NCI-H460 (cell line): ENCODE measurements around the gene CTBP2. TPM values are rescaled to one million over a fixed set of nuclear protein-coding genes. Genes with fewer than 3 reads are reported as not detected.
"Not testable (repeated sequence)": the region's sequence is repeated elsewhere in the genome, so short reads cannot be mapped to it uniquely, and the experiment has no call there.

ENCODE experiments used
- DNase-seq: peaks from one replicate; pipeline ENCODE4 v3.0.0-alpha.2; 2016; ENCODE audit warnings: low read depth; ENCODE audit errors: extremely low read depth
- total RNA-seq: library from RNA; depleted of rRNA; stranded (reverse); fragments of >200 nt; shearing (Covaris generic); gene quantifications from 2 replicates; pipeline ENCODE4 v1.2.3, GENCODE V29; 2014

The CTBP2 gene
- total RNA-seq, 1 experiment from 2014 or later: 75.1 TPM

DNA sequence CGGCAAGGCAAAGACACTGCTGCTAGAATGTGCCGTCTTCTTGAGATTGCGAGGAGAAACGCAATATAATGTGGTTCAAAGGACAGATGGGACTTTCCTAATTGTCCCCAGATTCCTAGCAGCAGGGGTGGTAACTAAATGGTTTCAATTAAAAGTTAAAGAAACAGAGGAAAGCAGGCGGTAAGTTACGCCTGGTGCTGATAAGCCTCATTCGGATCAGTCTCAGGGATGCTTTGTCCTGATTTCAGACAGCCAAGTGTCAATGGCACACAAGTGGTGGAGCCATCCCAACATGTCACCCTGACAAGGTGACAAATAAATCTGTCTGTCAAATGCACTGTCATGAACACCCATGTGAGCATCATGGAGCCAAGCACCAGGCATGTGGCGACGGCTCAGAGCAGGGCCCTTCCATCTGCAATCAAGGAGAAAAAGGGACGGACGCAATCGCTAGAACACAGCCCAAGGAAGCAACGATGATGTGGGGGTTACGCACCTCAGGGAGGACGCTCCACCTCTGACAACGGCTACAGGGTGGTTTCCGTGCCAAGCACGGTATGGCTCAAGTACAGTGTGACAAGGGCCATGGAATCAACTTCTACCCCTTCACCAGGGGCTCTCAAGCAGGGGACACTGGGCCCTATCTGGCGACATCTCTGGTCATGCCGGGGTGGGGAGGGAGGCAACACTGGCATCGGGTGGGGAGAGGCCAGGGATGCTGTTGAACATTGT is 66.2 kb downstream of the CTBP2 start:
- DNase-seq: no peak

DNA sequence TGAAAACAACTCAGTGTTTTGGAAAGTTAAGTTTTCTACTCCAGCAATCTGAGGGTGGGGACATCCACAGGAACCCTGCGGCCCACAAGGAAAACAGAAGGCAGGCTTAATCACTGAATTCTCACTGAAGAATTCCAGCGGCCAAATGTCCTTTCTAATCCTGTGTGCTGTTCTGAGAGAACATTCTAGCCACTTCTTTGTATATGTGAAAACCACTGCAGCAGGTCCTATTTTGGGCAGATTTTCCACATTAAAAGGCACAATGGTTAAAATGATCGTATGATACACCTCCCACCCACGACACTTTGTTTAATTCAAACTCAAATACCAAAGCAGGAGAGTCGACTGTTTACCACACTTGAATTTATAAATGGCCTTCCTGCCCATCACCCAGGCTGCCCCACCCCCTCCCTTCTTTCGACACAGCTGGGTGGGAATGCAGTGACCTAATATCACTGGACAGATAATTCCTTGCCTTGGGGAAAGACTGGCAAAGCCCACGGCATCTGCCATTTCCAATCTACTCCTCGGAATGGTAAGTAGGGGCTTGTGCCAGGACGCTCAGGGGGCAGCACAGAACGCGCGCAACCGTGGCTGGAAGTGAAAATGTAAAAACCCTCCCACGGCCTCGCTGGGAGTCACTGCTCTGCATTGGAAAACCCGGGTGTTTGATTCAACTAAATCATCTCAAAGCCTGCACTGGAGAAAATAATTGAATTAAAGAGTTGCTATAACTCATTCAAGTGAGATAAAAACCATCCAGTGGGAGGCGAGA is 67.0 kb downstream of the CTBP2 start:
- DNase-seq: peak; percentile 12

GRCh38 chr10:125092564-125093031 is 67.8 kb downstream of the CTBP2 start:
- no peak for DNase-seq

DNA sequence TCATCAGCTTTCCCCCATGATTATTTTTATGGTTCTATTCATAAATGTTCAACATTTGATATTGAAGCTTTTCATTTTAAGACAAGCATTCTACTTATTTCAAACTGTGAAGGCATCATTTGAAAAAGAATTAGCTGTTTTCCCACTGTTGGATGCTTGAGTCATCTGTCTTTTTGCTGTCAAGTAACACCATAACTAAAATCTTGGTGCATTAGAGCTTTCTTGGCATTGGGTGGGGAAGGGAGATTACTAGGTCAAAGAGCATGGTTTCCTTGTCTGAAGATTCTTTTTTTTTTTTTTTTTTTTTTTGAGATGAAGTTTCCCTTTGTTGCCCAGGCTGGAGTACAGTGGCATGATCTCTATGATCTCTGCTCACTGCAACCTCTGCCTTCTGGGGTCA is 68.5 kb downstream of the CTBP2 start:
- no peak for DNase-seq

- DNase-seq: no peak
Observed at GRCh38 chr10:125089469-125089868, 70.9 kb downstream of the CTBP2 start.

- DNase-seq: no peak
Observed at GRCh38 chr10:125087897-125088215, 72.5 kb downstream of the CTBP2 start.

DNA sequence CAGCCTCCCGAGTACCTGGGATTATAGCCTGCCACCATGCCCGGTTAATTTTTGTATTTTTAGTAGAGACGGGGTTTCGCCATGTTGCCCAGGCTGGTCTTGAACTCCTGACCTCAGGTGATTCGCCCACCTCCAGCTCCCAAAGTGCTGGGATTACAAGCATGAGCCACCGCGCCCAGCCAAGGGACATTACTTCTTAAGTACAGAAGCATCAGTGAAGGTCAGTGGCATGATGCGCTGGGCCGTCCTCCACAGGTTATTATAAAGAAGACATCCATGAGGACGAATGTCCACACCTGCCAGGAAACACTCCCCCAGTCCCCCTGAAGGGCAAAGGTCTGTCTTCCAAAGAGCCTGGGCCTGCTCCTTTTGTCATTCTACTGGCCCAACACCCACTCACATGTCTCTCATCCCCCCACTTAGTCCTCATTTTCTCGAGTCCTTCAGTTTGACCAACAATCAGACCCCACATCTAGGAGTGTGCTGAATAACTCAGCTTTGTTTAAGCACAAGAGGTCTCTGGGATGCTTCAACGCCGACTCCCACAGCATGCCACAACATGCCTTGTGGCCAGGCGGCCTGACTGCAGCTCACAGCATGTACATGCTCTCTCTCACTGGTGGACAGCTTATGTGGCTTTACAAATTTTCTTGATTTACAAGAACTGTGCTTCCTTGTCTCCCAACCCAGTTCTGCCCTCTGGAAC is 73.0 kb downstream of the CTBP2 start:
- DNase-seq: no peak

- no peak for DNase-seq
Observed at GRCh38 chr10:125086691-125087090, 73.7 kb downstream of the CTBP2 start.

DNA sequence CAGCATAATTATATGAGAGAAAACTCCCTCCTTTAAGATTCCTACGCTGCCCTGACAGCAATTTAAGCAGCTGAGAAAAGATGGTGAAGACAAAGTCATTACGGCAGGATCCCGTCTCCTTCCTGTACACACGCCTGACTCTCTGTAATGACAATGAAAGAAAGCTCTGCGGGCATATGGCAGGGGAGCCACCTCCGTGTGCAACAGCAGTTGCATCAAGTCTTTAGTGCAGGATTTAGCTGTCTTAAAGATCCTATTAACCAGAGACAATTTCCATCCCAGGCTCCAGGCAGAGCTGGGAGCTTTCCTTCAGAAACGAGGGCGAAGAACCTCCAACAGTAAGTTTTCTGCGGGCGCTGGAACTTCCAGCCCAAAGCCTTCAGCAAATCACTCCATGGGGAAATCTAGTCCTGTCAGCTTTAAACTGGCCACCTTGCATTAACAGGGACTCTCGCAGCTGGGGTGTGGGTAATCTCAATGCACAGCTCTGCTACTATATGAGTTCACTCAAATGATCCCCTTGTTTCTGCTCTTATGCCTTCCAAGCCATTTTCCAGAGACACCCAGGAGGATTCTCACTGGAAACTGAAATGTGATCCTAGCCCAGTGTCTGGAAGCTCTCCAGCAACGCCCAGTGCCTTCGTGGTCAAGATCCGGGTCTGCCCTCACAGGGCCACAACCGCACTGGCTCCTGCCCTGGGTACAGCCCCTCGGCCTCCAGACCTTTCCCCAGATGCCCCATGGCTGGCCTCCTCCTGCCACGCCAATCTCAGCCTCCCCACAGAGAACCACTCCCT is 74.9 kb downstream of the CTBP2 start:
- peak; percentile 40 for DNase-seq

DNA sequence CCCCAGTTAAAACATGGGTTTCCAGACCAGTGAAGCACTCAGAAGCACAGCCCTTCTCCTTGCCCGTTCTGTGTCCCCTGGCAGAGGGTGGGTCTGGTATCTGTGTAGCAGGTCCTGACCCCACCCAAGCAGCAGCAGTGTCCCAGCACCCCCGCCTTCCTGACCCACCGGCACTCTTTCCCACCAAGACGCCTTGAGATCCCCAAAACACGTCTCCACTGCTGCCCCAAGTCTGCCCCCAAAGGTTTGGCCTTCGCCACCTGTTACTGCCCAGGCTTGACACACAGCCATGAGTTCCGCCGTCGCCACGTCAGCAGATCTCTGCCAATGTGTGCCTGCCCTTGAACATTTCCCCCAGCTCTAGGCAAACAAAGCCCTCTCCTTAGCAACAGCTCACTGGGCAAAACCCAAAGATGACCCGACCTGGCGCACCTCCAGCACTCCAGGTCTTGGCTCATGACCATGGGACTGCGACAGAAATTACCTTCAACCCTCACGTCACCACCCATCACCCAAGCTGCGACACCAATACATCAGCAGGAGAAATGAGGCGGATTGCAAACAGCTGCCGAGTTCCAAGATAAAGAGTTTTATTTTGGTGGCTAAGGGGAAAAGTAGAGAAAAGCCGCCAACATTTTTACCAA is 75.6 kb downstream of the CTBP2 start:
- peak; percentile 75 for DNase-seq

DNA sequence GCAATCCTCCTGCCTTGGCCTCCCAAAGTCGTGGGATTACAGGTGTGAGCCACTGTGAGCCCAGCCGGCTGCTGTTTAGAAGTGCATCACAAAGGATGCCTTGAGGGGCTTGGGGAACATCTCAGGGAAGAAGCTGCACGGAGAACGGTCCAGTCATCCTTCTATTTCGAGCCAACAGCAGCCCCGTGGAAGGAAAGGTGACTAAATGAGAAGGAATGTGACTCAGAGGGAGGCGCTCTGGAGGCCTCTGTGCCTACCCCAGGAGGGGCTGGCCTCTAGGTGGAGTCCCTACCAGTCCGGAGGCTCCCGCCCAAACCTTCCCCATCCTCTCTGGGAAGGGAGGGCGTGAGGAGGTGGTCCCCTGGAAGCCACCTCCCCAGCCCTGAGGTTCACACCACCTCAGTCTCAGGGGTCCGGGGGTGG is 76.2 kb downstream of the CTBP2 start:
- DNase-seq: peak; percentile 92

DNA sequence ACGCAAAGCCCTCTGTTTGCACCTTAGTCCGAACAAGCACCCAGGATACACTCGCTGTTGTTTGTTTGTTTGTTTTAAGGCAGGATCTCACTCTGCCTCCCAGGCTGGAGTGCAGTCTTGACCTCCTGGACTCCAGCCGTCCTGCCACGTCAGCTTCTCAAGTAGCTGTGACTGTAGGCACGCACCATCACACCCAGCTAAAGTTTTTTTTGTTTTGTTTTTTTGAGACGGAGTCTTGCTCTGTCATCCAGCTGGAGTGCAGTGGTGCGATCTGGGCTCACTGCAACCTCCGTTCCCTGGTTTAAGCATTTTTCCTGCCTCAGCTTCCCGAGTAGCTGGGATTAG is 76.8 kb downstream of the CTBP2 start:
- DNase-seq: peak; percentile 91

- DNase-seq: no peak
Observed at GRCh38 chr10:125082881-125083575, 77.3 kb downstream of the CTBP2 start.

DNA sequence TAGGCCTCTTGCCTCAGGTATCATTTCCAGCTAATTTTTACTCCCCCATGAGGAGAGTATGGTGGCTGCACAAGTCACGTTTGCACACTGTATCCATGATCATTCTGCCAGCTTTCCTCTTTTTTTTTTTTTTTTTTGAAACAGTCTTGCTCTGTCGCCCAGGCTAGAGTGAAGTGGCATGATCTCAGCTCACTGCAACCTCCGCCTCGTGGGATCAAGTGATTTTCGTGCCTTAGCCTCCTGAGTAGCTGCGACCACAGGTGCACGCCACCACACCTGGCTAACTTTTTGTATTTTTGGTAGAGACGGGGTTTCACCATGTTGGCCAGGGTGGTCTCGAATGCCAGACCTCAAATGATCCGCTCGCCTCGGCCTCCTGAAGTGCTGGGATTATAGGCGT is 77.9 kb downstream of the CTBP2 start:
- not testable (repeated sequence) for DNase-seq

DNA sequence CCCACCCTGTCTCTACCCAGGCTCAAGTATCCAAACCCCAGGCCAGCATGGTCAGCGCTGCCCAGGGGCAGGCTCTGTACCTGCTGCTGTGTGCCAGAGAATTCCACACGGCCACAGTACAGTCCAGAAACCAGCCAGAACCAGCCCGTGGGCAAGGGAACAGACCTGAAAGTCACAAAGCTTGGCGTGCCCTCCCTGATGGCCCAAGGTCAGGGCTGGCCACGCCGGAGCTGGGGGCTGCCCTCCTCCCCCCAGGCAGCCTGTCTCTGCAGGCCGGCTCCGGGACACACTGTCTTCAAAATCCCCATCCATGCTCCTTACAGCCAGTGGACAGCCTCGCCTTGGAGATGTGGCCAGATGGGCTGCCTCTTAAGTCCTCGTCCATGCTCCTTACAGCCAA is 78.4 kb downstream of the CTBP2 start:
- DNase-seq: no peak

DNA sequence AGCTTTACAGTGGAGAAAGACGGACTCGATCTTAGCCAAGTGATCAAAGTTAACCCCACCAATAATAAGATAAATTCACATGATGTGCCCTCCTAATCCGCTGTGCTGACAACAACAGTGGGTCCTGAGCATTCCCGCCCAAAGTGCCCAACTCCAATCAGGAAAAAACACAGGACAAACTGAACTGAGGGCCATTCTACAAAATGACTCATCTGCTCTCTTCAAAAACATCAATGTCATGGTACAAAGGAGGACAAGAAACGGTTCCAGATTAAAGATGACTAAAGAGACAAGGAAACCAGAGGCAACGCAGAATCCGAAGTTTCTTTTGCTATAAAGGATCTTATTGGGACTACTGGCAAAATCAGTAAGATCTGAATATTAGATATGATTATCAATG is 79.4 kb downstream of the CTBP2 start:
- DNase-seq: no peak

GRCh38 chr10:125080296-125080695 is 80.1 kb downstream of the CTBP2 start:
- DNase-seq: no peak

- DNase-seq: no peak
Observed at GRCh38 chr10:125079091-125079600, 81.2 kb downstream of the CTBP2 start.

DNA sequence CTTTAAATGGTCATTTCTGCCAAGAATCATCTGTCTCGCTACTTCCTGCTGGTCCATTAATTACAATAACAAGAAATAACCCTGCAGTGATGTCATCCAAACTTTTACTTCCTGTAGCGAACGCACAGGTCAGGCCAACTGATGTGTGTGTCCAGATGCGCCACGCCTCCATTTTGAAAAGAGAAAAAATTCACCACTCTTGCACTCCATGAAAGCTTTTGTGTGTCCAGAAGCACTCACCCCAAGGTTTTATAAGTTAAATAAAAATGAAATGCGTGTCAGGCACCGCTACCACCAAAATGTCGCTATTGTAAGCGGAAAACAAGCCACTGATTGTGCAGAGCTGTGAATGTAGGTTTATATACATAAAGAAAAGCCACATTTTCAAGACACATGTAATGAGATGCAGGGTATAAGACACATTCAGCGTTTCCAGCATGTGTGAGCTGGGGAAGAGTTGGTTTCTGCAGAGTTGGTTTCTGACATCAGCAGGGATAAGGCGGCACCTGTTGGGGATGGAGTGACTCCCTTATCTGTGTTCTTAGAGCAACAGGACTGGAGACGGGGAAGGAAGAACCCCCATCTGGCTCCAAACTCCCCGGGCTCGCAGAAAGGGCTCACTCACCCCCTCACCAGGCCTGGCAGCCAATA is 83.3 kb downstream of the CTBP2 start:
- no peak for DNase-seq
